GM10248 (cell line): Measurements from ENCODE around the gene NAV3.

Experiments
- CTCF ChIA-PET: fragments of 300-600 bp; sonication (Branson Sonifier 250); formaldehyde crosslinking; extraction: SDS; loops from one replicate; lab custom pipeline; 2021; ENCODE audit warnings: antibody characterized with exemption; lab: Yijun Ruan, JAX
- POLR2A ChIA-PET: fragments of 350-650 bp; sonication (Branson Sonifier 250); formaldehyde crosslinking; extraction: SDS; loops from one replicate; lab custom pipeline; 2020; ENCODE audit warnings: antibody characterized with exemption; lab: Yijun Ruan, JAX
- DNase-seq: peaks from one replicate; pipeline ENCODE4 v3.0.0; 2012; ENCODE audit errors: extremely low spot score
- TF ChIP-seq, protein P1 (sequence below): IDR thresholded peaks from 2 replicates; pipeline ENCODE4 v1.5.1; 2012; ENCODE audit warnings: mild to moderate bottlenecking, low read depth; ENCODE audit errors: extremely low read depth, missing control alignments, control extremely low read depth

The NAV3 gene

DNA sequence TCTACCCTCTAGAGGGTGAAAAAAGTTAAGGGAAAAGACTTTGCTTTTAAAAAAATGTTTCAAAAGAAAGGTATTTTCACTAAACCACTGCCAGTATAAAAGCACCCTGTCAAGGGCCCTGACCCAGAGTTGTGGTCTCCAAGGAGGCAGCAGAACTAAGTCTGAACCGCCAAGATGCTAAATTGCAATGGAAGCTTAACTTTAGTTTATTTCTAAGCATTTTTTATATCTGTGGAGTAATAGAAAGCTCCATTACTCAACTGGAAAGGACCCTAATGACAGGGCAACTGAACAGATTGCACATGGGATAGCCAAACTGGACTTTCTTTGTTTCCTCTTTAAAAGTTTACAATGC is 379.8 kb downstream of the NAV3 start:
- TF ChIP-seq, protein P1, sequence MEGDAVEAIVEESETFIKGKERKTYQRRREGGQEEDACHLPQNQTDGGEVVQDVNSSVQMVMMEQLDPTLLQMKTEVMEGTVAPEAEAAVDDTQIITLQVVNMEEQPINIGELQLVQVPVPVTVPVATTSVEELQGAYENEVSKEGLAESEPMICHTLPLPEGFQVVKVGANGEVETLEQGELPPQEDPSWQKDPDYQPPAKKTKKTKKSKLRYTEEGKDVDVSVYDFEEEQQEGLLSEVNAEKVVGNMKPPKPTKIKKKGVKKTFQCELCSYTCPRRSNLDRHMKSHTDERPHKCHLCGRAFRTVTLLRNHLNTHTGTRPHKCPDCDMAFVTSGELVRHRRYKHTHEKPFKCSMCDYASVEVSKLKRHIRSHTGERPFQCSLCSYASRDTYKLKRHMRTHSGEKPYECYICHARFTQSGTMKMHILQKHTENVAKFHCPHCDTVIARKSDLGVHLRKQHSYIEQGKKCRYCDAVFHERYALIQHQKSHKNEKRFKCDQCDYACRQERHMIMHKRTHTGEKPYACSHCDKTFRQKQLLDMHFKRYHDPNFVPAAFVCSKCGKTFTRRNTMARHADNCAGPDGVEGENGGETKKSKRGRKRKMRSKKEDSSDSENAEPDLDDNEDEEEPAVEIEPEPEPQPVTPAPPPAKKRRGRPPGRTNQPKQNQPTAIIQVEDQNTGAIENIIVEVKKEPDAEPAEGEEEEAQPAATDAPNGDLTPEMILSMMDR: no peak
- ChIA-PET CTCF (no interaction called here), POLR2A (no interaction called here)
- DNase-seq: no peak

DNA sequence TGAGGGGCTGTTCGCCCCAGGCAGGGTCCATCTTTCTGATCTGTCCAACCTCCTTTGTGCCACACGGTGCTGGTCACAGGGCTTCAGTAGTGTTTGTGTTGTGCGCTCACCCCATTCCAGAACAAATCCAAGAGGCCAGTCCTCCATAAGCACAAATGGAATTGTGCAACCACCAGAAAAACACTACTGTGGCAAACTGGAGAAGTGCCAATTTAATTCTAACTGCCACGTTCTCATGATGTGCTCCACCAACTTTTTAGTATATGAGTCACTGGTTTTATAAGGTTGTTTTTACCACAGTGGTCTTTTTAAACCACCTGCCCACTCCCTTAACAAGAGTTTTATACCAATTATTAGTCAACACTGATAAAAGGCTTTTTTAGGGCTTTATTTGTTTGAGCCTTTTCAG is 380.2 kb downstream of the NAV3 start:
- CTCF ChIA-PET: no interaction called here
- POLR2A ChIA-PET: no interaction called here
- TF ChIP-seq, protein P1: no peak
- no peak for DNase-seq

DNA sequence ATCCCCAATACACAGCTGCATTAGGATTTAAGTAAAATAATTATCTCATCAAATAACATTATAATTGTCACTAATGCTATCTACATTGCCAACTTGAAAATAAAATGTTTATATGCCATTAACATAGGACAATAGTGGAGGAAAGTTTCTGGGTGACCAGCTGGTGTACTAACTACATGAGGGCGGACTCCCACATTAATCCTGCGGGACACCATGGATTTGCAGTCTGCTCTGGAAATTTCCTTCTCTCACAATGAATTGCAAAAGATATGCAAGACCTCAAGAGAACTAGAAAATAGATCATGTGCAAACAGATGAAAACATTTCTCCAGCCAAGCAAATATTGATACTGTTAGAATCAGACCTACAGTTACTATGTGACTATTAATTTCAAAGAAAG is 390.1 kb downstream of the NAV3 start:
- no peak for DNase-seq
- TF ChIP-seq, protein P1: no peak
- POLR2A ChIA-PET: no interaction called here
- CTCF ChIA-PET: interaction anchor here (1.6 kb wide), 1 partner anchor 61 kb away, joined by 3 read pairs; no protein-coding TSS in a partner anchor

DNA sequence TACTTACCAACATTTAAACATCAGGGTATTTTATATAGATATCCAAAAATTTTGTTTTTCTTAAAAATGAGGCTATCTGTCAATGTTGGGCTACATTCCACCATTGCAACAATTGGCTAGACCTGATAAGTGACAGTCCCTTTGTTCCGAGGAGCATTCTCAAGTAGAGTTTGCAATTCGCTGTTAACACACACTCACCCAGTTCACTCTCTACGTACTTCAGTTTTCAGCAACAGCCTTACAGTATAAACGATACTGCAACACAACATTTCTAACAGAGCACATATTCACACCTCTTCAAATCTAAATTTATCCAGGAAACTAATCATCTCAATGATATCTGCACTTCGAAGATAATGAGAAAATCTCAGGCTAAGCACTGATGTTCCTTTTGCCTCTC is 393.5 kb downstream of the NAV3 start:
- DNase-seq: no peak
- ChIA-PET CTCF (no interaction called here), POLR2A (no interaction called here)
- TF ChIP-seq, protein P1: no peak

DNA sequence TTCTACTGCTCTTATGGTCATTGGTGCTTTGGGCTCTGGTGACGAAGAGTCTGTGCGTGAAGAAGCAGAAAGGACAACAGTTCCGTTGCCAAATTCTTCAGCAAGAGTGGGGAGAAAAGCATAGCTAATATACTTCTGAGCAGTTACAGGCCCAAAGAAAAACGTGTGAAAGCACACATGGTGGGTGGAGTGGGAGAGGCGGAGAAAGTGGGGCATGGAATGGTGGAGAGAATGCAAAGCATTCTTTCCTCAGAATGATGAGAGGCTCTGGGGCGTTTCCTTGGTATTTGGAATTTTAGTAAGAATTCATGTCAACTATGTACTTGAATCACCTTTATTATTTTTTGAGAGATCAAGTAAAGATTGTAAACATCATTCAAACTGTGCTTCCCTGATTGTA is 396.1 kb downstream of the NAV3 start:
- CTCF ChIA-PET: no interaction called here
- POLR2A ChIA-PET: no interaction called here
- TF ChIP-seq, protein P1: no peak
- DNase-seq: no peak

DNA sequence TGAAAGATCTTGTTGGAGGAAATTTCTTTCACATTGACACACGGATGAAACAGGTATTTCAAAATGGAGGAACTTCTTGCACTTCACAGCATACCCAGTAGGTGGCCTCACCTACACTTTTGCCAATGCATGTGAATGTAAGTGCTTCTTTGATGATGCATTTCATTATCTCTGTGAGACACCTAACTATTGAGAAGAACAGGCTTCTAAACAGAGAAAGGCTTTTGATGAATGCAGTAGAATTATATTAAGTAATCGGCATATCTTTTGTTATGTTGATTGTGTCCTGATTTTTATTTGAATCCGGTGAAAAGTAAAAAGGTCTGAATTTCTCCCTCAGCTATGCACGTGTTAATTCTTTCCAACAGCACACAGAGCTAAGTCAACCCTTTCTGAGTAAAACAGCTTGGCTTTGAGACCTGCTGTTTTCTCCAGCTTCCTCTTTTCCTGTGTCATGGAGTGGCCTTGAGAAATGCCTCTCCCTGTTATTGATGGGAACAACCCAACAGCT is 399.0 kb downstream of the NAV3 start:
- TF ChIP-seq, protein P1: peak; percentile 65
- ChIA-PET CTCF (interaction anchor here (0.9 to 1.6 kb wide), 6 partner anchors 10 to 31 kb away, joined by 3 to 10 read pairs (median 4); no protein-coding TSS in a partner anchor), POLR2A (no interaction called here)
- peak; percentile 13 for DNase-seq
